H1 (cell line): ENCODE measurements around the gene RBM46. TPM values are rescaled to one million over a fixed set of nuclear protein-coding genes. Genes with fewer than 3 reads are reported as not detected.

Source experiments
- CTCF ChIA-PET: fragments of 300-600 bp; sonication (Branson Sonifier 250); formaldehyde crosslinking; loops from one replicate; lab custom pipeline; 2021; ENCODE audit not compliant: partially characterized antibody; lab: Charles Lee
- POLR2A ChIA-PET: fragments of 300-600 bp; sonication (Branson Sonifier 250); formaldehyde crosslinking; loops from one replicate; lab custom pipeline; 2021; ENCODE audit warnings: inconsistent platforms; ENCODE audit not compliant: partially characterized antibody; lab: Charles Lee
- DNase-seq, 2 experiments: peaks; one replicate each; pipeline versions ENCODE4 v3.0.0 to v3.0.0-alpha.2; 2010 to 2022; ENCODE audit warnings: low spot score in 2 of 2, low read depth in 1 of 2, mixed read lengths in 1 of 2
- FAIRE-seq: peaks from 2 replicates; lab custom pipeline; 2011; peaks lifted over from hg19 to GRCh38; lab: Jason Lieb, UNC
- H2AFZ ChIP-seq: 2 replicates; pipeline ENCODE4 v1.8.1; 2012; ENCODE audit warnings: low read length, inconsistent platforms
- H2AK5ac ChIP-seq: 2 replicates; pipeline ENCODE4 v1.6.1; 2013; ENCODE audit warnings: low read depth, low read length
- H2BK120ac ChIP-seq: replicated peaks from 2 replicates; pipeline ENCODE3; 2013; ENCODE audit warnings: low read depth, low read length, inconsistent platforms
- H2BK12ac ChIP-seq: 2 replicates; pipeline ENCODE4 v1.6.1; 2013; ENCODE audit warnings: low read depth, low read length
- H2BK15ac ChIP-seq: 2 replicates; pipeline ENCODE4 v1.6.1; 2013; ENCODE audit warnings: low read length
- H2BK20ac ChIP-seq: 2 replicates; pipeline ENCODE4 v1.6.1; 2013; ENCODE audit warnings: low read length
- H2BK5ac ChIP-seq: 2 replicates; pipeline ENCODE4 v1.6.1; 2013; ENCODE audit warnings: low read depth, low read length
- H3K14ac ChIP-seq: 2 replicates; pipeline ENCODE4 v1.6.1; 2013; ENCODE audit warnings: inconsistent platforms; ENCODE audit not compliant: insufficient read length
- H3K18ac ChIP-seq: 2 replicates; pipeline ENCODE4 v1.6.1; 2013; ENCODE audit warnings: low read length; ENCODE audit errors: extremely low read depth
- H3K23ac ChIP-seq: 2 replicates; pipeline ENCODE4 v1.6.1; 2013; ENCODE audit warnings: inconsistent platforms; ENCODE audit not compliant: insufficient read length
- H3K23me2 ChIP-seq: 2 replicates; pipeline ENCODE4 v1.6.1; 2013; ENCODE audit warnings: low read depth, low read length
- H3K27ac ChIP-seq: 2 replicates; pipeline ENCODE4 v1.6.1; 2011; ENCODE audit warnings: low read depth, low read length, inconsistent platforms
- H3K27me3 ChIP-seq, 4 experiments: replicated peaks in 1 of 4; 1 replicate in 1 of 4; 2 replicates in 3 of 4; pipeline versions ENCODE4 v1.6.1 to v1.8.1; 2011 to 2013; ENCODE audit warnings: low read length in 3 of 4, mild to moderate bottlenecking in 3 of 4, inconsistent platforms in 2 of 4, mixed read lengths in 2 of 4, moderate library complexity in 1 of 4; ENCODE audit not compliant: control insufficient read depth in 3 of 4, insufficient read depth in 3 of 4; ENCODE audit errors: extremely low read depth in 1 of 4
- H3K36me3 ChIP-seq, 4 experiments: 2 replicates each; pipeline versions ENCODE4 v1.6.1 to v1.8.1; 2011 to 2013; ENCODE audit warnings: mild to moderate bottlenecking in 4 of 4, low read length in 3 of 4, moderate library complexity in 2 of 4, control low read depth in 1 of 4, inconsistent platforms in 1 of 4; ENCODE audit not compliant: insufficient read depth in 4 of 4, control insufficient read depth in 2 of 4
- H3K4ac ChIP-seq: replicated peaks from 2 replicates; pipeline ENCODE3; 2013; ENCODE audit warnings: low read length, low read depth, mixed read lengths, inconsistent platforms; ENCODE audit not compliant: insufficient read length
- H3K4me1 ChIP-seq, 4 experiments: replicated peaks in 1 of 4; 1 replicate in 1 of 4; 2 replicates in 3 of 4; pipeline versions ENCODE4 v1.6.1 to v1.8.1; 2011 to 2013; ENCODE audit warnings: low read length in 3 of 4, inconsistent platforms in 2 of 4, mixed read lengths in 1 of 4; ENCODE audit not compliant: insufficient read depth in 4 of 4, control insufficient read depth in 3 of 4
- H3K4me2 ChIP-seq, 2 experiments: 2 replicates each; pipeline versions ENCODE4 v1.6.1 to v1.8.1; 2011 to 2013; ENCODE audit warnings: low read depth in 2 of 2, low read length in 2 of 2, control low read depth in 1 of 2, inconsistent platforms in 1 of 2, mild to moderate bottlenecking in 1 of 2; ENCODE audit not compliant: insufficient read depth in 1 of 2
- H3K4me3 ChIP-seq, 4 experiments: fragments of 200-600, 300-600 bp in 1 of 4; sonication (generic), shearing (Covaris generic), sonication (Bioruptor Twin) in 1 of 4; 2 replicates each; pipeline versions ENCODE4 v1.5.1 to v1.8.1; 2011 to 2016; ENCODE audit warnings: low read length in 4 of 4, low read depth in 3 of 4, control low read depth in 2 of 4, inconsistent platforms in 2 of 4, mild to moderate bottlenecking in 2 of 4, mixed read lengths in 1 of 4, moderate library complexity in 1 of 4; ENCODE audit not compliant: insufficient read depth in 2 of 4; ENCODE audit errors: extremely low read depth in 1 of 4
- H3K56ac ChIP-seq: replicated peaks from 2 replicates; pipeline ENCODE3; 2013; ENCODE audit warnings: low read depth, mild to moderate bottlenecking, mixed read lengths, low read length, inconsistent platforms; ENCODE audit not compliant: insufficient read length
- H3K79me1 ChIP-seq: 2 replicates; pipeline ENCODE4 v1.6.1; 2013; ENCODE audit warnings: low read depth, low read length, control low read depth
- H3K79me2 ChIP-seq, 2 experiments: 2 replicates each; pipeline versions ENCODE4 v1.6.1 to v1.8.1; 2012 to 2013; ENCODE audit warnings: low read length in 2 of 2, mild to moderate bottlenecking in 2 of 2, inconsistent platforms in 1 of 2; ENCODE audit not compliant: insufficient read depth in 2 of 2, control insufficient read depth in 1 of 2
- H3K9ac ChIP-seq, 4 experiments: replicated peaks in 1 of 4; 1 replicate in 1 of 4; 2 replicates in 3 of 4; pipeline versions ENCODE4 v1.6.1 to v1.8.1; 2011 to 2013; ENCODE audit warnings: low read depth in 3 of 4, low read length in 3 of 4, control low read depth in 2 of 4, mild to moderate bottlenecking in 2 of 4, moderate library complexity in 2 of 4, inconsistent platforms in 1 of 4; ENCODE audit errors: extremely low read depth in 1 of 4
- H3K9me3 ChIP-seq, 2 experiments: 2 replicates each; pipeline versions ENCODE4 v1.6.1 to v1.8.1; 2012 to 2013; ENCODE audit warnings: mild to moderate bottlenecking in 2 of 2, moderate library complexity in 2 of 2, control low read depth in 1 of 2, inconsistent platforms in 1 of 2, low read depth in 1 of 2, low read length in 1 of 2, mixed read lengths in 1 of 2; ENCODE audit not compliant: insufficient read depth in 2 of 2
- H4K20me1 ChIP-seq, 2 experiments: replicated peaks in 1 of 2; 2 replicates each; pipeline versions ENCODE3 to v1.8.1; 2011 to 2013; ENCODE audit warnings: inconsistent platforms in 2 of 2, low read length in 2 of 2, mild to moderate bottlenecking in 1 of 2; ENCODE audit not compliant: insufficient read depth in 2 of 2, control insufficient read depth in 1 of 2
- H4K5ac ChIP-seq: 2 replicates; pipeline ENCODE4 v1.6.1; 2013; ENCODE audit warnings: low read length, low read depth, mixed read lengths, inconsistent platforms; ENCODE audit not compliant: insufficient read length
- H4K8ac ChIP-seq: 2 replicates; pipeline ENCODE4 v1.8.0; 2013; ENCODE audit warnings: mild to moderate bottlenecking, moderate library complexity, low read length, inconsistent platforms; ENCODE audit not compliant: insufficient read depth; ENCODE audit errors: extremely low read depth
- H4K91ac ChIP-seq: replicated peaks from 2 replicates; pipeline ENCODE3; 2013; ENCODE audit warnings: low read length, mixed read lengths, inconsistent platforms; ENCODE audit not compliant: insufficient read length
- BACH1 ChIP-seq: IDR thresholded peaks from 2 replicates; pipeline ENCODE4 v1.6.1; 2012; ENCODE audit warnings: low read length, improper control_type of control experiment
- CHD2 ChIP-seq: IDR thresholded peaks from 2 replicates; pipeline ENCODE4 v1.6.1; 2012; ENCODE audit warnings: low read length, improper control_type of control experiment
- GTF2F1 ChIP-seq: IDR thresholded peaks from 2 replicates; pipeline ENCODE4 v1.6.1; 2012; ENCODE audit warnings: low read depth, low read length, improper control_type of control experiment, borderline replicate concordance
- KDM5A ChIP-seq: fragments of 200-600 bp; IDR thresholded peaks from 2 replicates; pipeline ENCODE4 v1.7.1; 2012; ENCODE audit warnings: mild to moderate bottlenecking, low read length, inconsistent platforms, mixed read lengths
- MAFK ChIP-seq: IDR thresholded peaks from 2 replicates; pipeline ENCODE4 v1.6.1; 2012; ENCODE audit warnings: low read depth, mild to moderate bottlenecking, improper control_type of control experiment, low read length
- NANOG ChIP-seq: IDR thresholded peaks from 2 replicates; pipeline ENCODE4 v1.6.1; 2011; ENCODE audit warnings: low read length, low read depth, mild to moderate bottlenecking, inconsistent platforms; ENCODE audit not compliant: insufficient read depth, poor library complexity, severe bottlenecking
- polyA plus RNA-seq, 7 experiments: library from polyadenylated mRNA; depleted of rRNA in 3 of 7; stranded (reverse) in 5 of 7; unstranded in 2 of 7; fragments of >200 nt in 5 of 7; fragments of 200-250 nt in 2 of 7; gene quantifications; 1 replicate in 5 of 7; 2 replicates in 1 of 7; 4 replicates in 1 of 7; pipeline versions ENCODE4 v1.2.1 to v1.2.3, GENCODE V29; 2011 to 2013; ENCODE audit warnings: missing spikeins in 2 of 7, mixed read lengths in 2 of 7
- total RNA-seq: library from RNA; stranded (reverse); fragmentation: NEBNext Ultra II Directional; extraction: Animal tissue kit (Norgen Biotek cat#: 25700); gene quantifications from 2 replicates; pipeline ENCODE4 v1.2.1, GENCODE V29; 2021

Gene RBM46
- total and polyA plus RNA-seq, 2 of the 8 experiments (the other 6 are each of a cell fraction or from before 2014, with no cell fraction given): 0.12 to 0.54 TPM

DNA sequence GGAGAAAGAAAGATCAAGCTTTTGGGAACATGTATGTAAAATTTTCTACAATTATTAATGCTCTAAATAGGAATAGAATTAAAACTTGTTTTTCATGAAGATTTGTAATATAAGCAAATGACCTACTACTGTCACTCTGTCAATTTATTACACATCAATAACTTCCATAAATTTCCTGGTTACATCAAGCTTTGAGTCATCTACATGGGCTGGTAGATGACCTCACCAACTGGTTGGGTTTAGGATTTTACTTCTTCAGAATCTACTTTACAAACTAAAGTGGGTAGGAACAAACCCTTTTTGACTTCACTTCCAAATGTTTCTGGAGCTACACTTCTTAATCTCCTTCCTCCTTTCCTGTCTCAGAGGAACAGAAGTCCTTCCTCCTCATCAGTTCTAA, 49.3 kb upstream of the RBM46 start:
- no peak overlapping the region for H3K4me3 ChIP-seq
- no peak overlapping the region for H3K23ac ChIP-seq
- no peak overlapping the region for H3K56ac ChIP-seq
- no peak overlapping the region for H3K4ac ChIP-seq
- H2BK12ac ChIP-seq: no peak overlapping the region
- no peak overlapping the region for H4K5ac ChIP-seq
- no peaks in the 10 kb centered on the region for H3K9me3 ChIP-seq
- H3K27me3 ChIP-seq: no peaks in the 10 kb centered on the region
- TF ChIP-seq CHD2 (no peak), BACH1 (no peak), MAFK (no peak), KDM5A (no peak), GTF2F1 (no peak), NANOG (no peak)
- H2BK5ac ChIP-seq: no peak overlapping the region
- POLR2A ChIA-PET: interaction anchor here (0.9 kb wide), 1 partner anchor 12 kb away, joined by 4 read pairs; the partner anchor contains the start of gene LRAT
- H3K18ac ChIP-seq: no peak overlapping the region
- no peaks in the 10 kb centered on the region for H4K20me1 ChIP-seq
- no peak overlapping the region for H4K8ac ChIP-seq
- H3K79me1 ChIP-seq: no peaks in the 10 kb centered on the region
- H2BK15ac ChIP-seq: no peak overlapping the region
- H3K4me2 ChIP-seq: no peak overlapping the region
- H3K14ac ChIP-seq: no peak overlapping the region
- peaks cover 1% of the 10 kb centered on the region; the same call in 1 of the 2 replicates for H3K23me2 ChIP-seq
- CTCF ChIA-PET: interaction anchor here (1.2 to 1.9 kb wide), 4 partner anchors 10 to 46 kb away, joined by 4 to 8 read pairs (median 6); partner anchors contain the start of gene LRAT
- H2AK5ac ChIP-seq: no peak overlapping the region
- no peaks in the 10 kb centered on the region for H3K36me3 ChIP-seq
- no peaks in the 10 kb centered on the region for H3K4me1 ChIP-seq
- H2AFZ ChIP-seq: no peak overlapping the region
- H2BK20ac ChIP-seq: no peak overlapping the region
- FAIRE-seq: no peak
- H2BK120ac ChIP-seq: no peak overlapping the region
- no peak overlapping the region for H3K27ac ChIP-seq
- no peak for DNase-seq
- H3K79me2 ChIP-seq: no peaks in the 10 kb centered on the region
- no peak overlapping the region for H4K91ac ChIP-seq
- no peak overlapping the region for H3K9ac ChIP-seq
